ENCODE results near the gene SLC2A9.

GRCh38 chr4:9792381-9792780, 228.9 kb downstream of the SLC2A9 start:
- TF ChIP-seq CTCF (IDR thresholded peaks at IDR 0.05): no peak
- TF ChIP-seq POLR2A (IDR thresholded peaks at IDR 0.05): no peak
- no peak for TF ChIP-seq POLR2AphosphoS5 (IDR thresholded peaks at IDR 0.05)
